SK-N-SH treated with all-trans-retinoic acid at 6 μM for 48 hours (cell line): Measurements from ENCODE around the gene ZFHX3.
A peak's percentile ranks its signal among the peaks of the same experiment; 100 is the strongest.

Experiments
- ATAC-seq: fragments of 200-7000 bp; cut with Tn5 transposase; 3 replicates; pipeline ENCODE4 v1.9.1; 2020; ENCODE audit warnings: mild to moderate bottlenecking, moderate library complexity
- ARNTL ChIP-seq: fragments of 450-650 bp; formaldehyde crosslinking; IDR thresholded peaks from 2 replicates; pipeline ENCODE4 v1.5.0; 2020; ENCODE audit warnings: low read depth, mild to moderate bottlenecking, moderate library complexity, borderline replicate concordance
- BACH2 ChIP-seq: fragments of 250-450 bp; sonication (Bioruptor Pico); IDR thresholded peaks from 2 replicates; pipeline ENCODE4 v1.9.0; 2021; ENCODE audit warnings: mild to moderate bottlenecking, borderline replicate concordance
- CSDC2 ChIP-seq: fragments of 250-450 bp; sonication (Bioruptor Pico); IDR thresholded peaks from 2 replicates; pipeline ENCODE4 v1.5.0; 2020; ENCODE audit warnings: mild to moderate bottlenecking, moderate library complexity
- CSRNP3 ChIP-seq: fragments of 250-450 bp; sonication (Bioruptor Pico); IDR thresholded peaks from 2 replicates; pipeline ENCODE4 v1.5.1; 2021; ENCODE audit warnings: mild to moderate bottlenecking, moderate library complexity
- ESRRG ChIP-seq: fragments of 250-450 bp; sonication (Bioruptor Pico); IDR thresholded peaks from 2 replicates; pipeline ENCODE4 v1.6.1; 2021; ENCODE audit warnings: mild to moderate bottlenecking
- GLIS3 ChIP-seq: fragments of 250-450 bp; sonication (Bioruptor Pico); IDR thresholded peaks from 2 replicates; pipeline ENCODE4 v1.5.0; 2020; ENCODE audit warnings: mild to moderate bottlenecking, moderate library complexity
- OSR1 ChIP-seq: fragments of 250-450 bp; sonication (Bioruptor Pico); IDR thresholded peaks from 2 replicates; pipeline ENCODE4 v1.8.0; 2022; ENCODE audit warnings: moderate library complexity, mild to moderate bottlenecking, inconsistent platforms
- POU6F1 ChIP-seq: fragments of 250-450 bp; sonication (Bioruptor Pico); IDR thresholded peaks from 2 replicates; pipeline ENCODE4 v1.8.0; 2021; ENCODE audit warnings: low read depth, mild to moderate bottlenecking, moderate library complexity, borderline replicate concordance
- PPARA ChIP-seq: fragments of 250-450 bp; sonication (Bioruptor Pico); IDR thresholded peaks from 2 replicates; pipeline ENCODE4 v1.5.0; 2020; ENCODE audit warnings: mild to moderate bottlenecking, borderline replicate concordance
- RARB ChIP-seq: fragments of 250-450 bp; sonication (Bioruptor Pico); IDR thresholded peaks from 2 replicates; pipeline ENCODE4 v1.8.0; 2021; ENCODE audit warnings: mild to moderate bottlenecking, moderate library complexity
- SNAI2 ChIP-seq: fragments of 250-450 bp; sonication (Bioruptor Pico); IDR thresholded peaks from 2 replicates; pipeline ENCODE4 v1.5.0; 2020; ENCODE audit warnings: mild to moderate bottlenecking, moderate library complexity
- TCF4 ChIP-seq: fragments of 250-450 bp; sonication (Bioruptor Pico); IDR thresholded peaks from 2 replicates; pipeline ENCODE4 v1.8.0; 2021; ENCODE audit warnings: mild to moderate bottlenecking, moderate library complexity, borderline replicate concordance
- TOX ChIP-seq: fragments of 250-450 bp; sonication (Bioruptor Pico); IDR thresholded peaks from 2 replicates; pipeline ENCODE4 v1.8.0; 2021; ENCODE audit warnings: mild to moderate bottlenecking, moderate library complexity, borderline replicate concordance
- TSHZ2 ChIP-seq: fragments of 250-450 bp; sonication (Bioruptor Pico); IDR thresholded peaks from 2 replicates; pipeline ENCODE4 v1.5.0; 2020; ENCODE audit warnings: mild to moderate bottlenecking, moderate library complexity
- ZC3H10 ChIP-seq: fragments of 250-450 bp; sonication (Bioruptor Pico); IDR thresholded peaks from 2 replicates; pipeline ENCODE4 v1.5.1; 2021; ENCODE audit warnings: mild to moderate bottlenecking, moderate library complexity
- ZFP3 ChIP-seq: fragments of 250-450 bp; sonication (Bioruptor Pico); IDR thresholded peaks from 2 replicates; pipeline ENCODE4 v1.5.0; 2020; ENCODE audit warnings: mild to moderate bottlenecking, moderate library complexity
- ZNF70 ChIP-seq: fragments of 450-650 bp; formaldehyde crosslinking; IDR thresholded peaks from 2 replicates; pipeline ENCODE4 v1.5.0; 2020; ENCODE audit warnings: mild to moderate bottlenecking, moderate library complexity
- ZNF8 ChIP-seq: fragments of 450-650 bp; formaldehyde crosslinking; IDR thresholded peaks from 2 replicates; pipeline ENCODE4 v1.5.0; 2020; ENCODE audit warnings: mild to moderate bottlenecking, moderate library complexity
- TF ChIP-seq, protein P1 (sequence below): fragments of 250-450 bp; sonication (Bioruptor Pico); IDR thresholded peaks from 2 replicates; pipeline ENCODE4 v1.8.0; 2020; ENCODE audit warnings: mild to moderate bottlenecking, moderate library complexity, borderline replicate concordance
- TF ChIP-seq, protein P2 (sequence below): fragments of 250-450 bp; sonication (Bioruptor Pico); IDR thresholded peaks from 2 replicates; pipeline ENCODE4 v1.5.1; 2020; ENCODE audit warnings: low read depth, mild to moderate bottlenecking, moderate library complexity

The ZFHX3 gene

GRCh38 chr16:73043828-73044467 is 4.0 kb downstream of the ZFHX3 start:
- TF ChIP-seq SNAI2 (no peak), ZNF70 (CRISPR knock-in tag) (no peak), RARB (CRISPR knock-in tag) (no peak), TCF4 (CRISPR knock-in tag) (no peak), POU6F1 (CRISPR knock-in tag) (no peak), GLIS3 (CRISPR knock-in tag) (no peak), TSHZ2 (CRISPR knock-in tag) (no peak), ZFP3 (CRISPR knock-in tag) (no peak), OSR1 (CRISPR knock-in tag) (no peak), CSDC2 (CRISPR knock-in tag) (no peak), ESRRG (no peak), CSRNP3 (CRISPR knock-in tag) (no peak), BACH2 (CRISPR knock-in tag) (no peak), ARNTL (no peak), TOX (no peak)

DNA sequence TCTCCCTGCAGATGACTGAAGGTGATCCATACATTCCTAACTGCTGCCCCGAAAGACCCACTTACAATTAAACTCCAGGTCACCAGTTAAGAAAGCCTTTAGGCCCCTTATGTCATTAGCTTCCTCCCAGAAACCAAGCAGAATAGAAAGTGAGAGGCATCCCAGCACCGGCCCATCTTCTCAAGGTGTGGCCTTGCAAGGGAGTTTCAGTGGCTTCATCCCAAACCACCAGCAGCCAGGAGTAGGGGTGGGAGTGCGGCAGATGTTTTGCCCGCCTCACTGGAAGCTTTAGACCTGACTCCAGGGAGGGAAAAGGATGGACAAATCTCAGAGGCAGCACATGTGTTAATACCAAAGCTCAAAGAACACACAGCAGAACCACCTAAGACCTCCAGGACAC is 5.1 kb downstream of the ZFHX3 start:
- no peak for TF ChIP-seq SNAI2
- no peak for TF ChIP-seq BACH2 (CRISPR knock-in tag)
- TF ChIP-seq ZFP3 (CRISPR knock-in tag): no peak
- TF ChIP-seq, protein P1, sequence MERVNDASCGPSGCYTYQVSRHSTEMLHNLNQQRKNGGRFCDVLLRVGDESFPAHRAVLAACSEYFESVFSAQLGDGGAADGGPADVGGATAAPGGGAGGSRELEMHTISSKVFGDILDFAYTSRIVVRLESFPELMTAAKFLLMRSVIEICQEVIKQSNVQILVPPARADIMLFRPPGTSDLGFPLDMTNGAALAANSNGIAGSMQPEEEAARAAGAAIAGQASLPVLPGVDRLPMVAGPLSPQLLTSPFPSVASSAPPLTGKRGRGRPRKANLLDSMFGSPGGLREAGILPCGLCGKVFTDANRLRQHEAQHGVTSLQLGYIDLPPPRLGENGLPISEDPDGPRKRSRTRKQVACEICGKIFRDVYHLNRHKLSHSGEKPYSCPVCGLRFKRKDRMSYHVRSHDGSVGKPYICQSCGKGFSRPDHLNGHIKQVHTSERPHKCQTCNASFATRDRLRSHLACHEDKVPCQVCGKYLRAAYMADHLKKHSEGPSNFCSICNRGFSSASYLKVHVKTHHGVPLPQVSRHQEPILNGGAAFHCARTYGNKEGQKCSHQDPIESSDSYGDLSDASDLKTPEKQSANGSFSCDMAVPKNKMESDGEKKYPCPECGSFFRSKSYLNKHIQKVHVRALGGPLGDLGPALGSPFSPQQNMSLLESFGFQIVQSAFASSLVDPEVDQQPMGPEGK: no peak
- no peak for TF ChIP-seq TSHZ2 (CRISPR knock-in tag)
- no peak for TF ChIP-seq PPARA (CRISPR knock-in tag)
- no peak for TF ChIP-seq RARB (CRISPR knock-in tag)
- TF ChIP-seq, protein P2, sequence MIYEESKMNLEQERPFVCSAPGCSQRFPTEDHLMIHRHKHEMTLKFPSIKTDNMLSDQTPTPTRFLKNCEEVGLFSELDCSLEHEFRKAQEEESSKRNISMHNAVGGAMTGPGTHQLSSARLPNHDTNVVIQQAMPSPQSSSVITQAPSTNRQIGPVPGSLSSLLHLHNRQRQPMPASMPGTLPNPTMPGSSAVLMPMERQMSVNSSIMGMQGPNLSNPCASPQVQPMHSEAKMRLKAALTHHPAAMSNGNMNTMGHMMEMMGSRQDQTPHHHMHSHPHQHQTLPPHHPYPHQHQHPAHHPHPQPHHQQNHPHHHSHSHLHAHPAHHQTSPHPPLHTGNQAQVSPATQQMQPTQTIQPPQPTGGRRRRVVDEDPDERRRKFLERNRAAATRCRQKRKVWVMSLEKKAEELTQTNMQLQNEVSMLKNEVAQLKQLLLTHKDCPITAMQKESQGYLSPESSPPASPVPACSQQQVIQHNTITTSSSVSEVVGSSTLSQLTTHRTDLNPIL (CRISPR knock-in tag): no peak
- TF ChIP-seq CSDC2 (CRISPR knock-in tag): no peak
- no peak for TF ChIP-seq CSRNP3 (CRISPR knock-in tag)
- TF ChIP-seq ARNTL: no peak
- TF ChIP-seq ZC3H10 (CRISPR knock-in tag): no peak
- no peak for TF ChIP-seq ZNF8 (CRISPR knock-in tag)
- TF ChIP-seq, all 23 proteins: peak for 0
- no peak for ATAC-seq

More at GRCh38 chr16:73043828-73044467, 4.0 kb downstream of the ZFHX3 start:
- ATAC-seq: peak; percentile 41
